ENCODE results near the gene ANO10.
"Not testable (repeated sequence)": the region's sequence is repeated elsewhere in the genome, so short reads cannot be mapped to it uniquely, and the experiment has no call there.

Gene ANO10

DNA sequence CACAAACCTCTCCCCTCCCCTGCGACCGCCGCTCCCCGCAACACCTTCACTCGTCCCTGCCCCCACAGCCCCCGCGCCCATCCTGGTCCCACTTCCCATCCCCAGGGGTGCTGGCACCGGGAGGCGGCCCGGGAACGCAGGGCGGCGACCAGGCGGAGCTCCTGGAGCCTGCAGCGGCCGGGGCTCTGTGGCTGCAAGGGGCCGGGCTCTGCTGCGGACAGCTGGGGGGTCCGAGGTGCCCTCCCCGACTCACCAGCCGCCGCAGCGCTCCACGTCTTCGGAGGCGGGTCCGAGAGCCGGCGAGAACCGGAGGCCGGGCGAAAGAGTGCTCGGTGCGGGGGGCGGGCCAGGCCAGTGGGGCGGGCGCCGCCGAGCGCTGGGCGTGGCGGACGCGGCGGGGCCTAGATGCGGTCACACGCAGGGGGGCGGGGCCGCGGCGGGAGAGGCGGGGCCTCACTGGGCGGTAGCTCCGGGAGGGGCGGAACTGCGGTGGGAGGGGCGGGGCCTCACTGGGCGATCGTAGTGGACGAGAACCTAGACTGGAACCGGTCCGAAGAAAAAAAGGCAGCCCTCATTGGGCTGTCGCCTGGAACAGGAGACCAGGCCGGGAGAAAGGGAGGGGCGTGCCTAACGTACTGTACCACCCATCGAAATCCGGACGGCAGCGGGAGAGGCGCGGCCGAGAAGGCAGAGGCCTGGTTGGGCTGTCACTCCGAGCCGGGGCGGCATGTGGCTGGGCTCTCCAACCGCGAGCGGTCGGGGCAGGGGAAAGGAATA, at the start of gene ANO10:
TSS of gene ANO10 (minus strand) at position 356 of the 777 bp plus-strand sequence. CDS start 16,159 bp downstream, outside the sequence.
- peak; percentile 87 for DNase-seq (ENCODE audit: low read depth)

DNA sequence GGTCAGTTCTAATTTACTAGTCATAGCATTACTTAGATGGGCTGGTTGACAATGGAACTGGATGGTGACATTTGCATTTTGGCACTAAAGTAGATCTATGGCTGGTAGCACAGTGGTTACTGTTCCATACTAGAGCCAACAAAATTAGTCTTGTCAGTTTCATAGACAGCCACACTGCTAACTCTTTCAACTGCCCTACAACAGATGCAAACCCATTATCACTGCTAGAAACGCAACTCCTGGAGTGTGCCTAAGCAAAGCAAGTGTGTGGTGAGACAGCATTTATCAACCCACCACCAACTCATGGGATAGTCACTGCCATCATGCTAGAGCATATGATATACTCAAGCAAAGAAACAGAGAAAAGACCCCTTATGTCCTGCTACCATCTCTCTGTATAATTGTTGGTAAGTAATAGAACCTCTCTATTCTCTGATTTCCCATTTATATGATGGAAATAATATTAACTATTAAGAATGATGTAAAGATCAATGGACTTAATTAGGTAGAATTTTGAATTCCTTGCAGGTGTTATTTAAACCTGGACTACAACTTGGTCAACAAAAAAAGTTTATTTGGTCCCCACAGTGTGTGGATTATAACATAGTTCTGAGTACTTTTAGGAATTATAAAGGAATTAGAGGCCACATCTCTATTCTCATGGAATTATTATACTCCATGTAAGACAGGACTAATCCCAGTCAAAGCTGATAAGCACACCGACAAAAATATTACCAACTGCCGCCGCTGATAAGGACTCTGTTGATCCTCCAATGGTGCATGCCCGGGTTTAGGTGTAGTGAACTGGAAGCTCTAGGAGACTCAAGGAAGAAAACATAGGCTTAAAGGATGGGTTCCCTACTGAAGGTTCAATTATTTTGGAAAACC, 49.1 kb upstream of the ANO10 start:
- no peak for DNase-seq (ENCODE audit: low read depth)

GRCh38 chr3:43665011-43665410, 43.2 kb upstream of the ANO10 start:
- not testable (repeated sequence) for DNase-seq (ENCODE audit: low read depth)

GRCh38 chr3:43661376-43661775, 39.6 kb upstream of the ANO10 start:
- not testable (repeated sequence) for DNase-seq (ENCODE audit: low read depth)

- no peak for DNase-seq (ENCODE audit: low read depth)
Observed at GRCh38 chr3:43659250-43659880, 37.6 kb upstream of the ANO10 start.

- DNase-seq (ENCODE audit: low read depth), result not testable (repeated sequence)
Observed at GRCh38 chr3:43656390-43656789, 34.6 kb upstream of the ANO10 start.

- DNase-seq (ENCODE audit: low read depth), result no peak
Observed at GRCh38 chr3:43650345-43650744, 28.5 kb upstream of the ANO10 start.

- no peak for DNase-seq (ENCODE audit: low read depth)
Observed at GRCh38 chr3:43649365-43649968, 27.7 kb upstream of the ANO10 start.

DNA sequence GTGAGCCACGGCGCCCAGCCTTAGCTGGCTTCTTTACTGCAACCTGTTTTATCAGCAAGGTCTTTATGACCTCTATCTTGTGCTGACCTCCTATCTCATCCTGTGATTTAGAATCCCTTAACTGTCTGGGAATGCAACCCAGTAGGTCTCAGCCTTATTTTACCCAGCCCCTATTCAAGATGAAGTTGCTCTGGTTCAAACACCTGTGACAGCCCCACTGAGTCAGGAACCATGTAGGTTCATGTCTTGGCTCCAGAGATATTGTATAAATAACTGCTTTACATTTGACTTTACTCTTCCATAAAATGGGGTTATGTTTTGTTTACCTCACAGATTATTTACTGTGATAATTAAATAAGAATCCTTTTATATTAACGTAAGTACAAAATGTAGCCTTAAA, 27.1 kb upstream of the ANO10 start:
- DNase-seq (ENCODE audit: low read depth), result no peak

DNA sequence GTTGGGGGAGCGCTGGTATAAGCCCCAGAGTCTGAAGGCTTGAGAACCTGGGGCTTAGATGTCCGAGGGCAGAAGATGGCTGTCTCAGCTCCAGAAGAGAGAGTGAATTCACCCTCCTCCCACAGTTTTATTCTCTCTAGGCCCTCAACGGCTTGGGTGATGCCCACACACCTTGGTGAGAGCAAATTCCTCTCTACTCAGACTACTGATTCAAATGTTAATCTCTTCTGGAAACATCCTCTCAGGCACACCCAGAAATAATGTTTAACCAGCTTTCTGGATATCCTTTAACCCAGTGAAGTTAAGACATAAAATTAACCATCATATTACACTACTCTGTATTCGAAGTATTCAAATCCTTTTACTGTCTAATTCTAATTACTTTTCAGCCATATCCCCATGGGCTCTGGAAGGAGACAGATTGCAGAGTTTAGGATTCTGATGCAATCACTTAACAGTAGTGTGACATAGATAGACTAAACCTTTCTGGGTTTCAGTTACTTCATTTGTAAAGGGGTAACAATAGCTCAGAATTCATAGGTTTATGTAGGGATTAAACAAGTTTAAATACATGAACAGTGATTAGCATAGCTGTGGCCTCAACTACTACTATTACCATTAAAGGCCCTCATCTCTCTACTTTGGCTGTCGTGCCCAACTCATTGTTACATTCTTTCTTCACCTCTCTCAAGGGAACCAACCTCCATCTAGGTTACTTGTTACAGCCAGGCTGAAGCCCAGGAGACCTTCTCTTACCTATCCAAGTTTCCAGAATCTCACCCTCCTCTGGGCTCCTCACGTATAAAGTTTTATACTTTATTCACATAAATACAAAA, 25.7 kb upstream of the ANO10 start:
- DNase-seq (ENCODE audit: low read depth), result no peak

- no peak for DNase-seq (ENCODE audit: low read depth)
Observed at GRCh38 chr3:43644443-43644842, 22.6 kb upstream of the ANO10 start.

- no peak for DNase-seq (ENCODE audit: low read depth)
Observed at GRCh38 chr3:43641306-43642114, 19.7 kb upstream of the ANO10 start.

DNA sequence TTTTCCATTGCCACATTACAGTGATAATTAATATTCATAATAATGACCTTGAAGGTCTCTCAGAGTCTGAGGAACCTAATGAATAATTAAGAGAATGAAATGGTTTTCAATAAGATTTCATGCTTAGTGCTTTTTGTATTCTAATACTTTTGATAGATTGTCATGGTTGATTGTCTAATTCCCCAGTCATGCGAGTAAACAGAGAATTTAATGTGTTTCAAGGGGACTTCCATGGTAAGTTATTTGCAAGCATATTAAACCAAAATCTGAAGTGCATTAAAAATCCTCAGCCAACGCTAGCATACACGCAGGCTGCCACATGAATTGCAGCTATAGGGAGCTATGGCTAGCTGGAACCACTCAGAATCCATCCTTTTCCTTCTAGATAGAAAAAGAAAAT, 18.9 kb upstream of the ANO10 start:
- DNase-seq (ENCODE audit: low read depth), result no peak

- DNase-seq (ENCODE audit: low read depth), result no peak
Observed at GRCh38 chr3:43638594-43639447, 17.0 kb upstream of the ANO10 start.

- no peak for DNase-seq (ENCODE audit: low read depth)
Observed at GRCh38 chr3:43637702-43638101, 15.9 kb upstream of the ANO10 start.

GRCh38 chr3:43632986-43633385, 11.2 kb upstream of the ANO10 start:
- no peak for DNase-seq (ENCODE audit: low read depth)

- no peak for DNase-seq (ENCODE audit: low read depth)
Observed at GRCh38 chr3:43632269-43632733, 10.5 kb upstream of the ANO10 start.

DNA sequence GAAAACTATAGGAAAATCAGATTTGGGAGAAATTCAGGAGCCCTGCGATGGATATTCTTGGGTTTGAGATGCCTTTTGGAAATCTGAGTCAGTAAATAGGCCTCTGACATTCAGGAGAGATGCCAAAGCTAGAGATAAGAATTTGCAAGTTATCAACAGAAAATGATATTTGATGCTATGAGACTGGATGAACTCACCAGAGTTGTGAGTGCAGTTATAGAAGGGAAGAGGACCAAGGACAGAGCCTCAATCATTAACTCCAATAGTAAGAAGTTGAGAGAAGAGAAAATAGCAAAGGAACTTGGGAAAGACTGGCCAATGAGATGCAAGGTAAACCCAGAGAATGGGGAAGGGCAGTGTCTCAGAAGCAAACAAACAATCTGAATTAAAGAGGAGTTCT, 7.9 kb upstream of the ANO10 start:
- no peak for DNase-seq (ENCODE audit: low read depth)

DNA sequence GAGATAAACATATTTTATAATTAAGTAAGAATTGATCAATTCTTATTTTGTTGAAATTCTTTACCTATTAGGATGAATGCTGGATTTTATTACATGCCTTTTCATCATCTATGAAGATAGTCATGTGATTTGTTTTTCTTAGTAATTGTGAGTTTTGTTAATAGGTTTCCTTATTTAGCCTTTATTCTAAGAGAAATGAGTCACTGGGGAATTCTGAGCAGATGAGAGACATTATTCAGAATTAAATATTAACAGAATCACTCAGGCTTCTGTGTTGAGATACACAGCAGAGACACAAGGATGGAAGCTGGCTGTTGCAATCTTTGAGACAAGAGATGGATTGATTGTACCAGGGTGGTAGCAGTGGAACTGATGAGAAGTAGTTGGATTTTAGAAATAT, 7.4 kb upstream of the ANO10 start:
- DNase-seq (ENCODE audit: low read depth), result no peak
